Lower lobe of right lung (tissue), 2 donors: Measurements from ENCODE around the gene GPBAR1. TPM values are rescaled to one million over a fixed set of nuclear protein-coding genes. Genes with fewer than 3 reads are reported as not detected.

ENCODE experiments used
- ATAC-seq, 2 donors: fragments of 200-7000 bp; cut with Tn5 transposase; one replicate each; pipeline ENCODE4 v1.9.1; 2020 to 2022; ENCODE audit warnings: mild to moderate bottlenecking in 2 of 2, moderate library complexity in 2 of 2
- DNase-seq: peaks from one replicate; pipeline ENCODE4 v3.0.0-alpha.2; 2020
- H3K27ac ChIP-seq: fragments of 200-600 bp; one replicate; pipeline ENCODE4 v1.8.0; 2022
- H3K27me3 ChIP-seq: fragments of 200-600 bp; one replicate; pipeline ENCODE4 v1.8.0; 2022; ENCODE audit warnings: low read depth
- H3K36me3 ChIP-seq: fragments of 200-600 bp; one replicate; pipeline ENCODE4 v1.8.0; 2022; ENCODE audit warnings: mild to moderate bottlenecking
- H3K4me1 ChIP-seq: fragments of 200-600 bp; one replicate; pipeline ENCODE4 v1.8.0; 2022
- H3K4me3 ChIP-seq: fragments of 200-600 bp; one replicate; pipeline ENCODE4 v1.8.0; 2022; ENCODE audit warnings: mild to moderate bottlenecking
- H3K9me3 ChIP-seq: fragments of 200-600 bp; one replicate; pipeline ENCODE4 v1.8.0; 2022
- CTCF ChIP-seq: fragments of 200-600 bp; IDR thresholded peaks from one replicate; pipeline ENCODE4 v1.8.0; 2022; ENCODE audit warnings: antibody characterized with exemption, mild to moderate bottlenecking
- intact Hi-C: fragments of 100-400 bp; cut with DNase I; formaldehyde crosslinking; loops from one replicate; pipeline ENCODE4 v1.11.0; 2022
- total RNA-seq: library from RNA; stranded (reverse); fragmentation: NEBNext Ultra II Directional; extraction: Animal tissue kit (Norgen Biotek cat#: 25700); gene quantifications from one replicate; pipeline ENCODE4 v1.2.1, GENCODE V29; 2021
- donor health status: DM: no; HTN: yes; CAD: no; lungs with severe emphysema.

The GPBAR1 gene
- total RNA-seq, 1 donor from 2014 or later: 4.6 TPM

- no peak for TF ChIP-seq CTCF
- intact Hi-C loops: no loop called here
Observed at GRCh38 chr2:218217360-218218267, 43.2 kb upstream of the GPBAR1 start.

GRCh38 chr2:218218268-218219185 is 42.3 kb upstream of the GPBAR1 start:
- H3K4me1 ChIP-seq: peaks cover 59% of the 10 kb centered on the region
- DNase-seq: no peak

More at GRCh38 chr2:218217360-218218267, 43.2 kb upstream of the GPBAR1 start:
- H3K27me3 ChIP-seq: no peaks in the 10 kb centered on the region
- H3K9me3 ChIP-seq: no peaks in the 10 kb centered on the region
- H3K36me3 ChIP-seq: peaks cover 12% of the 10 kb centered on the region
- H3K4me1 ChIP-seq: peaks cover 50% of the 10 kb centered on the region
- peak overlapping the region; percentile 92 for H3K4me3 ChIP-seq
- peak overlapping the region; percentile 95 for H3K27ac ChIP-seq
- peak; percentile 88 for DNase-seq
- ATAC-seq: peak; percentile 87 to 88

GRCh38 chr2:218219934-218220333 is 40.9 kb upstream of the GPBAR1 start:
- Histone ChIP-seq H3K9me3 (no peaks in the 10 kb centered on the region), H3K4me1 (peaks cover 72% of the 10 kb centered on the region), H3K27me3 (no peaks in the 10 kb centered on the region), H3K36me3 (peaks cover 35% of the 10 kb centered on the region), H3K4me3 (peak overlapping the region; percentile 92), H3K27ac (peak overlapping the region; percentile 95)
- ATAC-seq: no peak
- intact Hi-C loops: no loop called here
- TF ChIP-seq CTCF: no peak
- no peak for DNase-seq

More at GRCh38 chr2:218218268-218219185, 42.3 kb upstream of the GPBAR1 start:
- Histone ChIP-seq H3K36me3 (peaks cover 21% of the 10 kb centered on the region), H3K4me3 (peak overlapping the region; percentile 92), H3K27ac (peak overlapping the region; percentile 95), H3K9me3 (no peaks in the 10 kb centered on the region), H3K27me3 (no peaks in the 10 kb centered on the region)
- no peak for ATAC-seq
- no peak for TF ChIP-seq CTCF
- intact Hi-C loops: no loop called here

- no peak for TF ChIP-seq CTCF
- intact Hi-C loops: no loop called here
- no peak overlapping the region for H3K27ac ChIP-seq
Observed at GRCh38 chr2:218221000-218221399, 39.8 kb upstream of the GPBAR1 start.

GRCh38 chr2:218223046-218223445 is 37.8 kb upstream of the GPBAR1 start:
- H3K27ac ChIP-seq: no peak overlapping the region
- H3K9me3 ChIP-seq: no peaks in the 10 kb centered on the region
- ATAC-seq (no peak), DNase-seq (no peak)
- H3K27me3 ChIP-seq: no peaks in the 10 kb centered on the region
- H3K36me3 ChIP-seq: peaks cover 66% of the 10 kb centered on the region
- intact Hi-C loops: no loop called here
- TF ChIP-seq CTCF: no peak
- H3K4me1 ChIP-seq: peaks cover 87% of the 10 kb centered on the region
- H3K4me3 ChIP-seq: no peak overlapping the region

More at GRCh38 chr2:218221000-218221399, 39.8 kb upstream of the GPBAR1 start:
- Histone ChIP-seq H3K36me3 (peaks cover 46% of the 10 kb centered on the region), H3K27me3 (no peaks in the 10 kb centered on the region), H3K4me3 (no peak overlapping the region), H3K4me1 (peaks cover 80% of the 10 kb centered on the region), H3K9me3 (no peaks in the 10 kb centered on the region)
- DNase-seq (no peak), ATAC-seq (no peak)
